HepG2 (cell line): Measurements from ENCODE around the gene SERTAD4. TPM values are rescaled to one million over a fixed set of nuclear protein-coding genes. Genes with fewer than 3 reads are reported as not detected.

Experiments used
- ATAC-seq: fragments of 200-7000 bp; cut with Tn5 transposase; 3 replicates; pipeline ENCODE4 v1.9.1; 2020; ENCODE audit warnings: mild to moderate bottlenecking, moderate library complexity
- BruUV-seq: library from RNA; stranded (reverse); fragments of 400-500 nt; replicated peaks from 2 replicates; lab custom pipeline; 2021; lab: Mats Ljungman, UMichigan
- CTCF ChIA-PET: fragments of 300-600 bp; formaldehyde crosslinking; extraction: SDS; loops from one replicate; lab custom pipeline; 2021; ENCODE audit warnings: low total read pairs, inconsistent platforms, low intra/inter-chr PET ratio; lab: Yijun Ruan, JAX
- POLR2A ChIA-PET: fragments of 350-600 bp; sonication (Branson Sonifier 250); formaldehyde crosslinking; loops from one replicate; lab custom pipeline; 2020; ENCODE audit warnings: antibody characterized with exemption, inconsistent platforms; lab: Yijun Ruan, JAX
- DNase-seq: peaks from one replicate; pipeline ENCODE4 v3.0.0-alpha.2; 2015; ENCODE audit warnings: low spot score
- FAIRE-seq: peaks from 3 replicates; lab custom pipeline; 2011; peaks lifted over from hg19 to GRCh38; lab: Jason Lieb, UNC
- H2AFZ ChIP-seq: one replicate; pipeline ENCODE4 v1.6.1; 2011; ENCODE audit warnings: low read length, inconsistent platforms
- H3K27ac ChIP-seq: fragments of 300-600 bp; 3 replicates; pipeline ENCODE4 v1.8.0; 2011; ENCODE audit warnings: mixed run types, mild to moderate bottlenecking, mixed read lengths, low read length, inconsistent platforms; ENCODE audit not compliant: insufficient read depth; ENCODE audit errors: extremely low read length
- H3K27me3 ChIP-seq, 2 experiments: fragments of 200-600 bp in 1 of 2; 2 replicates in 1 of 2; 3 replicates in 1 of 2; pipeline versions ENCODE4 v1.6.0 to v1.8.0; 2011; ENCODE audit warnings: low read length in 2 of 2, mild to moderate bottlenecking in 2 of 2, moderate library complexity in 2 of 2, inconsistent platforms in 1 of 2; ENCODE audit not compliant: insufficient read depth in 2 of 2, control insufficient read depth in 1 of 2
- H3K36me3 ChIP-seq, 2 experiments: fragments of 200-600 bp in 1 of 2; replicated peaks in 1 of 2; 2 replicates in 1 of 2; 3 replicates in 1 of 2; pipeline versions ENCODE4 v1.5.1 to v1.8.0; 2011; ENCODE audit warnings: low read length in 2 of 2, inconsistent platforms in 1 of 2; ENCODE audit not compliant: insufficient read depth in 2 of 2, control insufficient read depth in 1 of 2
- H3K4me1 ChIP-seq: 2 replicates; pipeline ENCODE4 v1.5.1; 2012; ENCODE audit warnings: low read length, inconsistent platforms; ENCODE audit not compliant: insufficient read depth
- H3K4me2 ChIP-seq: 2 replicates; pipeline ENCODE4 v1.6.0; 2011; ENCODE audit warnings: low read depth, low read length, inconsistent platforms
- H3K4me3 ChIP-seq, 3 experiments: fragments of 200-600 bp in 1 of 3; sonication (generic), shearing (Covaris generic) in 1 of 3; replicated peaks in 1 of 3; 2 replicates each; pipeline ENCODE4 v1.5.1; 2011 to 2016; ENCODE audit warnings: low read length in 3 of 3, inconsistent platforms in 2 of 3, low read depth in 2 of 3, mild to moderate bottlenecking in 2 of 3, control low read depth in 1 of 3, mixed read lengths in 1 of 3; ENCODE audit not compliant: insufficient read depth in 1 of 3
- H3K79me2 ChIP-seq: one replicate; pipeline ENCODE4 v1.6.1; 2011; ENCODE audit warnings: low read length, inconsistent platforms; ENCODE audit not compliant: insufficient read depth
- H3K9ac ChIP-seq: 2 replicates; pipeline ENCODE4 v1.6.0; 2011; ENCODE audit warnings: mild to moderate bottlenecking, low read depth, low read length, inconsistent platforms; ENCODE audit not compliant: insufficient read depth
- H3K9me3 ChIP-seq: 2 replicates; pipeline ENCODE4 v1.5.1; 2012; ENCODE audit warnings: mild to moderate bottlenecking, low read length
- H4K20me1 ChIP-seq: 2 replicates; pipeline ENCODE4 v1.6.0; 2011; ENCODE audit warnings: inconsistent platforms, mild to moderate bottlenecking, low read length, moderate library complexity; ENCODE audit not compliant: insufficient read depth
- BHLHE40 ChIP-seq: IDR thresholded peaks from 2 replicates; pipeline ENCODE4 v1.6.1; 2011; ENCODE audit warnings: low read length, improper control_type of control experiment
- HOXA7 ChIP-seq: sonication (generic); formaldehyde crosslinking; IDR thresholded peaks from 2 replicates; pipeline ENCODE4 v1.8.1; 2022; ENCODE audit warnings: mild to moderate bottlenecking, missing genetic modification reagents, moderate library complexity
- SUZ12 ChIP-seq: fragments of 150-350 bp; IDR thresholded peaks from 2 replicates; pipeline ENCODE4 v1.6.1; 2014; ENCODE audit warnings: low read depth, low read length
- USF2 ChIP-seq, 2 experiments: sonication (generic) in 1 of 2; formaldehyde crosslinking in 1 of 2; IDR thresholded peaks; 2 replicates each; pipeline versions ENCODE4 v1.5.1 to v1.6.1; 2011 to 2020; ENCODE audit warnings: borderline replicate concordance in 1 of 2, low read depth in 1 of 2, low read length in 1 of 2, mild to moderate bottlenecking in 1 of 2, missing genetic modification reagents in 1 of 2, moderate library complexity in 1 of 2
- ZNF484 ChIP-seq: sonication (generic); formaldehyde crosslinking; IDR thresholded peaks from 2 replicates; pipeline ENCODE4 v1.5.1; 2020; ENCODE audit warnings: mild to moderate bottlenecking, low read depth, missing genetic modification reagents, borderline replicate concordance
- whole genome bisulfite sequencing: methylation state at CpG from one replicate; pipeline ENCODE4 v1.1.6; 2017; ENCODE audit warnings: low lambda C conversion rate; 5-methylcytosine and 5-hydroxymethylcytosine counted together
- in situ Hi-C: cut with HindIII; loops from 2 replicates; pipeline ENCODE4 v1.10.0; 2017; ENCODE audit warnings: low pct_unique_long_range_greater_than_20kb; ENCODE audit not compliant: extremely low pct_ligation_motif_present
- intact Hi-C: fragments of 100-400 bp; cut with micrococcal nuclease; formaldehyde crosslinking; loops from one replicate; pipeline ENCODE4 v1.10.0; 2022; ENCODE audit not compliant: unreplicated experiment
- polyA plus RNA-seq, 8 experiments: library from polyadenylated mRNA; depleted of rRNA in 3 of 8; stranded (reverse) in 7 of 8; unstranded in 1 of 8; fragments of >200 nt; fragmentation: Illumina TruSeq in 4 of 8; extraction: Trizol in 4 of 8; gene quantifications; 2 replicates each; pipeline versions ENCODE4 v1.2.1 to v1.2.3, GENCODE V29; 2011 to 2016; ENCODE audit warnings: low read depth in 4 of 8, missing spikeins in 1 of 8, mixed read lengths in 1 of 8; ENCODE audit not compliant: insufficient read depth in 1 of 8
- total RNA-seq, 5 experiments: library from RNA; depleted of rRNA; stranded (reverse); fragments of >200 nt; fragmentation: Illumina TruSeq; extraction: Trizol; gene quantifications; 2 replicates each; pipeline ENCODE4 v1.2.3, GENCODE V29; 2016; ENCODE audit warnings: low read depth in 1 of 5
- TF ChIP-seq, protein P1 (sequence below): IDR thresholded peaks from 2 replicates; pipeline ENCODE4 v1.6.1; 2012; ENCODE audit warnings: inconsistent platforms

The SERTAD4 gene
- total and polyA plus RNA-seq, 2 of the 13 experiments (the other 11 are each of a cell fraction or from before 2014, with no cell fraction given) = not detected

DNA sequence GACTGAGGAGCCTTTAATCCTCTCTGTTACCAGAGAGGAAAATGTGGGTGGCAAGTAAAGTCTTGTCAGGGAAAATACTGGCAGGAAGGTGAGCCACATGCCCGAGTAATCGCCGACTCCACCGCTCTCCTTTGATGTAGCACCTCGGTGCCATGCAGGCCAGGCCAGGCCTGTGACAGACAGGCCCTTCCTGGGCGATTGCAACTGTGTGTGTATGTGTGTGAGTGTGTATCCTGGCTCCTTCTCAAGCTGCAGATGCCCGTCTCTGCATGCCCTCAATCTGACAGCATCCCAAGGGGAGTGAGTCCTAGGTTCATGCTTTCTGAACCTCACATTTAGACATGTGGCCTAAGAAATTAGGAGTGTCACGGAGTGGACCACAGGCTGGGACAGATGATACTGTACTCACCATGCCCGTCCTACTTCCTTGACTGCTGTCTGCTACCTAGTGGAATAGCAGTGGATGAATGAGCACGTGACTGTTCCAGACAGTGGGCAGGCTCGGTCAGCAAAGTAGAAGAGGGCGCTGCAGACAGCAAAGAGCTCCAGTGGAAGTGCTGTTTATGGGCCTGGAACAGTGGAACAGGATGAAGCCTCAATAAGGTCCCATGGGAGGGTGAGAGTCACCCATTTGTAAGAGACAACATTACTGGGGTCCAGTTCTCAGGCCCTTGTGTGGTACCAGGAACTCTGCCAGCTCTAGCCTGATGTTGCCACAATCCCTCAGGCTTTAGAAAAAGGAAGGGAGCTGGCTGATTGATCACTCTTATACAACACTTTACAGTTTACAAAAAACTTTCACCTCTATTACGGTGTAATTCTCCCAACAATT, 25.3 kb downstream of the SERTAD4 start:
- H4K20me1 ChIP-seq = no peaks in the 10 kb centered on the region
- no peak overlapping the region for H3K4me2 ChIP-seq
- no peaks in the 10 kb centered on the region for H3K79me2 ChIP-seq
- CTCF ChIA-PET = no interaction called here
- H3K9me3 ChIP-seq = no peaks in the 10 kb centered on the region
- H3K4me1 ChIP-seq = 0 out of 2 replicates have a peak, but pooled peaks cover 8% of the 10 kb centered on the region
- H3K27me3 ChIP-seq = peaks cover 3 to 40% of the 10 kb centered on the region in 2 experiments; a peak in 2 of 5 replicates
- DNase-seq (no peak), ATAC-seq (peak; percentile 61), FAIRE-seq (no peak)
- intact Hi-C loops = no loop called here
- no peak overlapping the region for H3K4me3 ChIP-seq
- H3K9ac ChIP-seq = no peak overlapping the region
- POLR2A ChIA-PET = no interaction called here
- 34% methylated on average over 10 of the region's 13 CpGs for WGBS
- BruUV-seq = no TSS peak
- H3K27ac ChIP-seq = no peak overlapping the region
- in situ Hi-C loops = no loop called here
- H3K36me3 ChIP-seq = no peaks in the 10 kb centered on the region
- no peak overlapping the region for H2AFZ ChIP-seq
- no peak for TF ChIP-seq USF2 (IDR thresholded peaks at IDR 0.05; ENCODE audit: low read depth, low read length)
- peak; percentile 30; the same call in 1 of the 2 replicates for TF ChIP-seq USF2 (CRISPR knock-in tag; IDR thresholded peaks at IDR 0.05; ENCODE audit: borderline replicate concordance)
- TF ChIP-seq HOXA7 (CRISPR knock-in tag) = no peak
- TF ChIP-seq, protein P1, sequence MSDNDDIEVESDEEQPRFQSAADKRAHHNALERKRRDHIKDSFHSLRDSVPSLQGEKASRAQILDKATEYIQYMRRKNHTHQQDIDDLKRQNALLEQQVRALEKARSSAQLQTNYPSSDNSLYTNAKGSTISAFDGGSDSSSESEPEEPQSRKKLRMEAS = no peak
- TF ChIP-seq SUZ12 = no peak
- TF ChIP-seq BHLHE40 = 0 out of 2 replicates have a peak, but pooled peaks have one; percentile 41
- no peak for TF ChIP-seq ZNF484
